GM21717 (cell line): ENCODE results near the gene C4orf17.
A peak's percentile ranks its signal among the peaks of the same experiment; 100 is the strongest.

Source experiments
- ATAC-seq: cut with Tn5 transposase; IDR thresholded peaks from one replicate; pipeline ENCODE4 v1.9.1; 2021; ENCODE audit warnings: mild to moderate bottlenecking, moderate library complexity; ENCODE audit not compliant: unreplicated experiment

The C4orf17 gene

DNA sequence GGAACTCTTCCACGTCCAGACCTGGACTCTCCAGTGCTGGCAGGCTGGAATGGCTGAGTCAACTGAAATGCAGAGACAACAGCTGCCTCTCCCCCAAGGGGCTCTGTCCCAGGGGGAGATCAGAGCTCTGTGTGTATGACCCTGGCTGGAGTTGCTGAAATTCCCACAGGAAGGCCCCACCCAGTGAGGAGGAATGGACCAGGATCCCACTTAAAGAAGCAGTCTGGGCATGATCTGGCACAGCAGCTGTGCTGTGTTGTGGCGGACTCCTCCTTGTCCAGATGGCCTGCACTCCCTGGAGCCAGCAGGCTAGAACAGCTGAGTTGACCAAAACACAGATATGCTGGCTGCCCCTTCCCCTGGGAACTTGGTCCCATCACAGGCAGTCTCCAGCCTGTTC lies 25.4 kb downstream of the C4orf17 start:
- no peak for ATAC-seq

DNA sequence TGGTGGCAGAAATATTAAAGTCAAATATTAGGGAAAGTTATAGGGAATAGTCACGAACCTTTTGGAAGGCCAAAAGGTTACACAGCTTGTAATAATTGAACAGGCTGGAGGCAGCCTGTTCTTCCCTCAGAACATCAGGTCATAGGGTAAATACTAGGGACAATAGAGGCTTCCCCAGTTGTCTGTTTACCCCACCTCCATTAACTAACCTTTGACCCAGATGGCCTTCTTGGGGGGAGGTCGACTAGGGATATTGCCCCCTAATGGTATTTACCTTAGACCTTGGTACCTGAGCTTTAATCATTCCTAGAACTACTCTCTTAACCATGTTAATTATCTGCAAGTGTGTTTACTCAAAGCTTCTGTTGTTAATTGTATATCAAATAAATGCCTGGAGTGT lies 26.0 kb downstream of the C4orf17 start:
- no peak for ATAC-seq

DNA sequence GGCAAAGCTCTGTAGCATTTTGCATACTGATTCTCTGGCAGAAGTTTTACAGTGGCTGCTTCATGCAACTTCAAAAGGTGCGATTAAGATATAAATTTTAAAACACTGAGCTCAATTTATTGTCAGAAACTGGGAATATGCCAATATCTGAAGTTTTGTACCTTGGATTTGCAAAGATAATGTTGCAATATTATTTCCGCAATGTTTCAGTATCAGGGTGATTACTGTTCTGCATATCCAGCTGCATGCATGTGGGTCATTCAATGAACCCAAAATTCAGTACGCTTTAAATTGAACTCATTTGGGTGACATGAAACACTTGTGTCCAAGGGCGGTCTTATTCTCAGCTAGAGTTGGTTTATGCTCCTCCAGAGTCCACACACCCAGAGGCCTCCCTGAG lies 26.9 kb downstream of the C4orf17 start:
- ATAC-seq, result no peak

DNA sequence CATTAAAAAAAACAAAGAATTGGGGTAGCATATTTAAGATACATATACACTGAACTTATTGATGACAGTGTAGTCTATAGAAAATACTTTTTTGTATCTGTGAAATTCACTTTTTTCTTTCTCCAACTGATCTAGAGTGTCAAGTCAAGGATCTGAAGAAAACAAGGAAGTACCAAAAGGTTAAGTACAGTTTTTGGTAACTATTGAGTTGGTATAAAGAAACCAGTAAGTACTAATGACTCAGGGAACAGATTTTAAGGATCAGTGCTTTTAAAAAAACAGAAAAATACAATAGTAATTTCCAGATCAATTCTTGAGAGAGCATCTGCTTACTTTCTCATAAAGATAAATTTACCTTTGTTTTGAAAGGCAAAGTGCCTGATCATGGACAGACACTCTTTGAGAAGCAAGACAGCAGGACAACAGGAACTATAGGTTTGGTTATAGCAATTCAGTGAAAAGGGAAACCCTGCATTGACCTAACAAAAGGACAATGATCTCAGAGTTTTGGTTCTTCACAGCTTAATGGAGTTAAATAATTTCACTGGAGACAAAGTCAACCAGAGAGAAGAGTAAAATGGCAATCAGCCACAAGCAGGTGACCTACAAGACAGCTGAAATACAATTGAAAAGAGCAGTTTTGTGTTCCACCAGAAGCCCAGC lies 29.6 kb downstream of the C4orf17 start:
- no peak for ATAC-seq

DNA sequence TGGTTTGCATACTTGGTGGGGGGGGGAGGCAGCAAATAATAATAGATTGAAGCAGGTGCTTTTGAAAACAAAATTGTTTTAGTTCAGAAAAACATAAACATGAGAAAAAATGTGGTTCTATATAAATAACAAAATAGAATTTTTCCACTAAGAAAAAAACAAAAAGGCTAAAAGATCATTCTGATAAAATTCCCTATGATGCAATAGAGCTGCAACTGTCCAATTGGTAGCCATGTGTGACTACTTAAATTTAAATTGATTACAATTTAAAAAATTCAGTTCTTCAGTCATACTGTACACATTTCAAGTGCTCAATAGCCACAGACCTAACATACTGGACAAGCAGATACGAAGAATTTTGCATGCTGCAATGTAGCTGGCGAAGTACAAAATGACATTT lies 42.1 kb downstream of the C4orf17 start:
- ATAC-seq, result no peak

DNA sequence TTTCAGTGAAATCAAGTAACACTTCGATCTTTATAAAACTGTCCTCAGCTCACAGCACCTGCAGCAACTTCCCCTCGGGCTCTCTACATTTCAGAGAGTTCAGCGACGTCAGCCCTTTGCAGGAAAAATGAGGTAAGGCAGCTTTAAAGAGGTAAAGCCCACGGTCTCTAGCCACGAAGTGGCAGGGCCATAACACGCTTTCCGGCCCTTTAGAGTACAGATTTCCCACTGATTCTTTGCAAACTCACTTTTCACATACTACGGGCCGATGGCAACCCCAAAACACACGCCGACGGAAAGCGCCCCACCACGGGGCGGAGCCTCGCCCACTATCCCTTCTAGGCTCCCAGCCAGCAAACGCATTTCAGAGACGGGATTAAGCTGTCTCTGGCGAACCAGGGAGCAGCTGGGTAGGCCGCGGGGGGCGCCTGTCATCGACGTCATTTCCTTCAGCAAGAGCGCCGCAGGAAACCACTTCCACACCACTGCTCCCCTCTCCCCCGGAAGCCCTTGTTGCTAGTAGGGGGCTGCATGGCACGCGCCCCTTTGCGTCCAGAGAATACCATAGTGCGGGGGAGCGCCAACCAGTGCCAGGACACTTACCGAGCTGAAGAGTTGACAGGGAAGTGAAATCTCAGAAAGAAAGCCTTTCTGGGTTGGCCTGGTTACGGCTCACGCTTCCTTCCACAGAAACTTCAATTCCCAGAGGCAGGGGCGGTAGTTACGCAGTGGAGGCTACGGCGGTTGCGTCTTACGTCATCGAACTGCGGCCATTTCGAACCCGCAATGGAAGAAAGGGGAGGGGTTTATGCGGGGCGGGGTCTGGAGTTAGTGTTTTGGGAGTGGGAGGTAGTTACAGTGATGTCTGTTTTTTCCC lies 52.7 kb downstream of the C4orf17 start, which contains the start of gene TRMT10A:
TRMT10A (minus strand) TSS at position 730 of the 877 bp plus-strand sequence. CDS start 4,701 bp downstream, outside the sequence.
- peak; percentile 97 for ATAC-seq

DNA sequence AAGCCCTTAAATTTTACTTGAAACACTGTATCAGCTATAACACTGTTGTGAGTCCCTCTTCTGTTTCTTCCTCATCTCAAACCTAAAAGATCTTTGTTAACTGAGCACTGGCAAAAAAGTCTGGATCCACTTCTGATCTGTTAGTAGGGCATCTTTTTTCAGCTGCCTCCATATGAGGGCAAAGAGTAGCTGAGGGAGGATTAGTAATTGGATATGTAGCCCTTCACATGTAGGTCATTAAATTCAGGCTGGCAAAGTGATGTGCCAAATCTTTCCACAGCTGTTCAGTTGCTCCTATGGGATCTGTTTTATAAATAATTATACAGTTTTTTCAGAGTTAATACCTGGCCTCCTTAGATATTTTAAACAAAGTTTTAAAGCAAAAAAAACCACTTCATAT lies 54.1 kb downstream of the C4orf17 start:
- ATAC-seq, result no peak

DNA sequence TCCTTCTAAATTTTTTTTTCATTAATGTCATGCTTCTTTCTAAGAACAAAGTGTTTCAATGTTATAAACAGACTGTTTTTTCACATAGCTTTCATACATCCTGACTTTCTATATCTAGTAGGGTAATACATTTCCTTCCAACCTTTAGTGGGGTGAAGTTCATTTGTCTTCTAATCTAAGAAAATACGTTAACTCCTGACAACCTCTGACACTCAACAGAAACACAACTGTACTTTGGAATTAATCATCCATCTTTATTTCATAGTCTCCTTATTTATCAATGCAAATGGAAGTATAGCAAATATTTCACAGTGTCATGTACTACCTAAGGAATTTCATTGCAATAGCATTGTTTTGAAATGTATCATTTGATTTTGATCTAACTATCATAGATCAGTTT lies 61.1 kb downstream of the C4orf17 start:
- ATAC-seq, result no peak

DNA sequence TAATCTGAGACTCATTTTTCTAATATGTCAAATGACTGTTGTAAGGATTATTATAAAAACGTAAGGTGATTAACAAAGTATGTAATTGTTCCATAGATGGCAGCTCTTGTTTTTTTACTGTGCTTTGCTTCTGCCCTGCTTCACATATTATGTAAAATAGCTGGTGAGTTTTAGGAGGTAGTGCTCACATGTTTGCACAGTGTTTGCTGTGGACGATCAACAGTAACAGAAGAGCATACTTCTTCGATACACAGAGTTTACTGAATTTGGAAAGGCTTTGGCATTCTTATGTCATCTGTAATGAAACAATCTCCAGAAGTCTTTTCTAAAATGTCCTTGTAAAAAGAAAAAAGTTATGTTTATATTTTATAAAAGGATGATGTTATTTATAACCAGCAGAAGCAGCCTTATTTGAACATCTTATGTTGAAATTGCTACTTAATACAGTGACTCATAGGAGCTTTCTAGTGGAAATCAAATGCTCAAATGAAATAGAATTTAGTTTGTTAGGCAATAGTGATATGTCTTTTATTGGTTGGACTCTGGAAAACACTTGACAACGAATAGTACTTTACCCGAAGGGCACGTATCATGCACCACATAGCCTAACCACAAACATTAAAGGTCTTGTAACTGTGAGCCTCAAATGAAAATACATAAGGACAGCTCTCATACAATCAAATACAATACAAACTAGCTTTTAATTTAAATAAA lies 61.9 kb downstream of the C4orf17 start:
- ATAC-seq, result no peak

DNA sequence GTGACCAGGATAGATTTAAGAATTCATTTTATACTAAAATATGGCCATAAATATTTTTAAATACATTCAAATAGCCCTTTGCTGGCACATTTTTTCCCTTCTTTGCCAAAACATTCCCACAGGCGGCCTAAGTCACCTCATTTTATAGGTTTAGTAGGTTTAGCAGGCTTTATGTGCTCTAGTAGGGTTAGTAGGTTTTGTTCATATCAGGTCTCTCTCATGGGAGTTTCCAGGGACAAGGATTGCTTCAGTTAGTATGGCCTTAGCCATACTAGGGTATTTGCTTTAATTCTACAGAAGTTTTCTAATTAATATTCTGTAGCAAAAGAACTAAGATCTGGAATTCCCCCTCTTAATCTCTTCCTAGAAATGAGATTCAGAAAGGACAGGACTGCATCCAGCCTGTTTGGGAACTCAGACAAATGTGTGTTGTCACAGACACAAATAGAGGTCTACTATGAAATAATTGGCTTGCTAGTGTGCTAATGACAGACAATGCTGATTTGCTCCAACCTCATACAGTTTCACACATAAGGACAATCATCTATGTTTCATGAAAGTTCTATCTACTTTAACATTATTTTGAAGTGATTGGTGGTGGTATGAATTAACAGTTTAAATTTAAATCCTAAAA lies 63.0 kb downstream of the C4orf17 start:
- ATAC-seq, result no peak

DNA sequence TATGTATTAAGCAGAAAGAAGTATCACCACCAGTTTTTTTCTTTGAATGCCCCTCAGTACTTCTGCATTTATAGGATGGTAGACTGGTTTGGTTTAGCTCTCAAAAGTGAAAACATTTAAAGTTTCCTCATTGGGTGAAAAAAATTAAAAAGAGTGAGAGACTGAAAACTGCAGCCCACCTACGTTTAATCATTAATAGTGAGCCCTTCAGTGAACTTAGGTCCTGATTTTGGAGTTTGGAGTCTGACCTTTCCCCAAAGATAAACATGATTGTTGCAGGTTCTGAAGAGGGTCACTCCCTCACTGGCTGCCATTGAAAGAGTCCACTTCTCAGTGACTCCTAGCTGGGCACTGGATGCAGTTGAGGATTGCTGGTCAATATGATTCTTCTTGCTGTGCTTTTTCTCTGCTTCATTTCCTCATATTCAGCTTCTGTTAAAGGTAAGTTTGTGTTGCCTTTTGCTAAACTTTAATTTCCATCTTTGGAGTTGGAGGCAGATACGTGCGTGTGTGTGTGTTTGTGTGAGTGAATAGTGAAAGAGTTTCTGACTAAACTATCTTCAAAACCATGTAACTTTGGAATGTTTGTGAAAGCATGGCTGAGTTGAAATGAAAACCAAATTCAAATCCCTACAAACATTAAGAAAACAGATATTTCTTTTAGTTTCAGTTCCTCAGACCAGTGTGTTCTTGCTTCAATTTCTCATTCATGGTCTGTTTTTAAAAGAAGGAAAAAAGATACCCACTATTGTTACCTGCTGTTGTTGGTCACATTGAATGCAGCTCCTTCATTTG lies 63.9 kb downstream of the C4orf17 start, which contains the start of gene MTTP:
MTTP (plus strand) TSS at position 295 of the 795 bp plus-strand sequence; CDS start at position 381, 86 bp downstream.
- peak; percentile 92 for ATAC-seq

DNA sequence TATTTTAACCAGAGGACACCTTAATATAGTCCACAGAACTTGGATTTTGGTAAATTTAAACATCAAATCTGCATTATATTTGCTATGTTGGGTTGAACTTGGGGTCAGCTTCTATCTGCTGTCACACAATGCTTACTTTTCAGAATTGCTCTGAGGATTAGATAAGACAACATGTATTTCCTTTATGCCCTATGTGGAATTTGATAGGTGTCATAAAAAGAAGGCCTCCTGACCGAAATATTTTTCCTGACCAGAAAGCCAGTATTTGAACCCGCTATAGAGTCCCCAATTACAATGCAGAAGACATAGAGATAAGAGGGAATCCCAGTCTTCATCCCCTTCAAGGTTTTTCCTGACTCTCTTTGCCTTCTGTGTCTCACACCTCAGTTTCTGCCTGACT lies 67.9 kb downstream of the C4orf17 start:
- ATAC-seq, result no peak

DNA sequence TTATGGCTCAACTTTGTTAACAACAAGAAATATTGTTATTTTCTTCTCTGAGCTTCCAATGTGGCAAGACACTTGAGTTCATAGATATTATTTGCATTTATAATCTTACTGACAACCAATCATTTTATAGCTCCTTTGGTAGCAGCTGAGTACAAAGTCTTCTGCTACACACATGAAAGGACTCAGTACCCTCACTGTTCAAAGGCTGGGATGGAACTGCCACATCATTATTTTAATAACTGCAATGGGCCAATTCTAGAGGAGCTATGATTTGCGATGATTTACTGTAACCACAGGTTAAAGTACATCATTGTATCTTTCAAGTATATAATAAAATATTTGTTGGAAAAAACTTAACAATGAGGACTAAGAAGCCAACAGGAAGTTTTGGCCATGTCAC lies 74.7 kb downstream of the C4orf17 start:
- no peak for ATAC-seq

DNA sequence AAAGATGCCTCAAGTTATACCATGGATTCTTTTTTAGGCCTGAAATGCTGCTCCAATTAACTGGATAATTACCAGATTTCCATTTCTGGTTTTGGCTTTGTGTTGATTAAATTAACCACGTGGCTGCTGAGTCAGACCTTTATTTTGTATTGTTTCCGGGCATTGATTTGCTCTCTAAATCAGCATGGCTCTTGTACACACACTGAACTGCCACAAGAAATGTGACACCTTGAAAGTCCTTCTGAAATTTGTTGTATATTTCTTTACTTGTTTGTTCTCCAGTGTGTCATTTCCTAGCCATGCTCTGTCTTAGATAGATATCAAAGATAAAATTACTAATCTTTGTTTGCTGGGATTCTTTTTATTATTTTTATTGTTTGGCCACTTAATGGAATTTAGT lies 75.5 kb downstream of the C4orf17 start:
- no peak for ATAC-seq

DNA sequence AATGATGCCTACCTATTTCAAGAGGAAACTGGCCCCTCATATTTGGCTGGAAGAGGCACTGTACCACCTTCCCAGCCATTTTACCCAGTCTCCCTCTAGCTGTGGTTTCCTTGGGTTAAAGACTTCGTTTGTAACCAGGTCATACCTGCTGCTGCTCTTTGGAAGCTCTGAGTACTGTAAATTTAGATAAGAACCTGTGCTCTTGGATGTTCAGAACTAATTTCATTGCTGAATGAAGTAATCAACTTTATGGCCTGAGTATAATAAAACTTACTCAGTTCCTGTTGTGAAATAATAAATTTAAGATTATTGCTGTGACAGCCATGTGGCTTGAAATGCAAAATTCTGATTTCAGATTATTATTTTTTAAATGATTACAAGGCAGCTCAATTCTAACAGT lies 76.0 kb downstream of the C4orf17 start:
- no peak for ATAC-seq

DNA sequence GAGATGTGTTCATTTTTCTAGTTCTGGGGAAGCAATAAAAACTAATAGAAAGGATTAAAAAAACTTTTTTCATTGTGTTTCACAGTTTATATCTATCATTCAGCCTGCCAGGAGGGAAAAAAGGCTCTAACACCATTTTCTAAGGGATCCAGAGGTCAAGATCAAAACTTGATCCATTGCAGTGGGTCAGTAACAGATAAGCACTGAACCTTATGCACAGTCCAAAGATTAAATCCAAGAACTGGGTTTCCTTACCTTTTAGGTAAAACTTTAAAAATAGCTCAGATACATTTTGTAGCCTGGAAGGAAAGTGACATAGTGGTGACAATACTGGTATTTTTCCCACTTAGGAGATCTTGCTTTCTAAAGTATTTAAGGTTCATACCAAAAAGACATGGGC lies 76.5 kb downstream of the C4orf17 start:
- ATAC-seq, result no peak

DNA sequence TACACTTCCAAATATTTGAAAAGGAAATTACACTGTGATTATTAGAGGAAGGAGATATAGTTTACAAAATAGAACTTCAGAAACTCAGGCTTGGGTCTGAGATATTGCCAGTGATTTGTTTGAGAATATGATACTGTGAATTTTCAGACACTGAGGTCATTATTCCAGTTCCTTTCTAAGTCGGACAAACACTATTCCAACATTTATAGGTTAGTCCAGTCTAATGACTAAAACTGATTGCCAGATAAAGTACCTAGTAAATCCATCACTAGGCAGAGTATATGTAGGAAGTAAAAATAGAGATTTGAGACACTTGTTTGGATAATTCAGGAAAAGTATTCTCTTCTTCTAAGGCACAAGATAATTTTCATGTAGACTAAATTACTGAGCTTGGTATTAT lies 77.0 kb downstream of the C4orf17 start:
- ATAC-seq, result no peak

DNA sequence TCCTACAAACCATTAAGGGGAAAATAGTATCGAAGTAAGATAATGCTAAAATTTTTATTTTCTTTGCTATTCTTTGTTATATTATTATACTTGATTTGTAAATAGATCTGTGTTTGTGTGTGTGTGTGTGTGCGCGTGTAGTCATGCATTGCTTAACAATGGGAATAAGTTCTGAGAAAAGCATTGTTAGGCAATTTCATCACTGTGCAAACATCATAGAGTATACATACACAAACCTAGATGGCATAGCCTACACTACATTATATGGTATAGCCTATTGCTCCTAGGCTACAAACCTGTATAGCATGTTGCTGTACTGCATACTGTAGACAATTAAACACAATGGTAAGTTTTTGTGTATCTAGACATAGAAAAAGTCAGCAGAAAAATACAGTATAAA lies 80.9 kb downstream of the C4orf17 start:
- ATAC-seq, result no peak
